Stimulated activated CD8-positive, alpha-beta memory T cell treated with anti-CD3 and anti-CD28 coated beads, Interleukin-12 subunit alpha, Interleukin-12 subunit beta, amount 100 ng/mL, for 1 hour (primary cell): Measurements from ENCODE around the gene DEK.
A peak's percentile ranks its signal among the peaks of the same experiment; 100 is the strongest.
"Not testable (repeated sequence)": the region's sequence is repeated elsewhere in the genome, so short reads cannot be mapped to it uniquely, and the experiment has no call there.

ENCODE experiments used
- DNase-seq: peaks from one replicate; pipeline ENCODE4 v3.0.0-alpha.2; 2020; ENCODE audit warnings: low read depth

The DEK gene, protein sequence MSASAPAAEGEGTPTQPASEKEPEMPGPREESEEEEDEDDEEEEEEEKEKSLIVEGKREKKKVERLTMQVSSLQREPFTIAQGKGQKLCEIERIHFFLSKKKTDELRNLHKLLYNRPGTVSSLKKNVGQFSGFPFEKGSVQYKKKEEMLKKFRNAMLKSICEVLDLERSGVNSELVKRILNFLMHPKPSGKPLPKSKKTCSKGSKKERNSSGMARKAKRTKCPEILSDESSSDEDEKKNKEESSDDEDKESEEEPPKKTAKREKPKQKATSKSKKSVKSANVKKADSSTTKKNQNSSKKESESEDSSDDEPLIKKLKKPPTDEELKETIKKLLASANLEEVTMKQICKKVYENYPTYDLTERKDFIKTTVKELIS

DNA sequence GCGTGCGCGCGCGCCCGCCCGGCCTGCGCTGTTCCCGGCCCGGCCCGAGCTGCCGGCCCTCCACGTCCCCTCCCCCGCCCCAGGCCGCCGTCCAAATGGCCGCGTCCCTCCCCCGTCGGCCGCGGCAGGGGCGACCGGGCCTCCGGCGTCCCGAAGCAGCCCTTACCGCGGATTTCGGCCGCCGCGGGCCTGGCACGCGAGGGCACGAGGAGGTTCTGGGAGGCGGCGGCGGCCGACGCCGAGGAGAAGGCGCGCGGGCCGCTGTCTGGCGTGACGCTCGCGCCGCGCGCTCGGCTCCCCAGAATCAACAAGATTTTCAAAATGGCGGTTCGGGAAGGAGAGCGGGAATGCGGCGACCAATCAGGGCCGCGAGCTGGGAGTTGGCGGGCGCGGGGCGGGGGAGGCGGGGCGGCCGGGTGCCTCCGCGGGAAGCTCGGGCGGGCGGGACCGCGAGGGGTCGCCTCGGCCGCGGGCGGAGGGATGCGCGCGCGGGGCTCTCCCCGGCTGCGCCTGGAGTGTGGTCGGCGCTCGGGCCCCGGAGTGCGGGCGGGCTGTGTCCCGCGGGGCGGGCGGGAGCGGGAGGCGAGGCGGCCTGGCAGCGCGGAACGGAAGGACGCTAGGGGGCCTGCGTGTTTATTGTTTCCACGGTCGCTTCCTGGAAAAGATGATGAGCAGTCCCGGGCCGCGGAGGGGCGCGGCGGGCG lies at the start of gene DEK:
DEK (minus strand) TSS at position 312 of the 704 bp plus-strand sequence. CDS start 543 bp downstream, outside the sequence.
- peak; percentile 80 for DNase-seq

DNA sequence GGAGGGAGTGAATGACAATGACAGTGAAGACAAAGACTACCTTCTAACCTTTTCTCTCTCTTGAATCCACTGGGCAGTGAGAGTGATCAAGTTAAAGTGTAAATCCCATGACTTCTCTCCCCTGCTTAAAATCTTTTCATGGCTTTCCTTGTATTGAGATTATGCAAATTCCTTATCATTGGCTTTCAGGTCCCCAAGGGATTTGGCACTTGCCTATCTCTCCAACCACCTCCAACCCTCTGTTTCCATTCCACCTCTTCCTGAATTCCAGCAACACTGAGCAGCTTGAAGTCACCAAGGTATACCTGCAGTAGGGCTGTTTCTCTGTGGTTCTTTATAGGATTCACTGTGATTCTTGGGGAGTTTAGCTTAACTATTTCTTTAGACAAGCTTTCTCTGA lies 48.0 kb upstream of the DEK start:
- DNase-seq, result no peak

DNA sequence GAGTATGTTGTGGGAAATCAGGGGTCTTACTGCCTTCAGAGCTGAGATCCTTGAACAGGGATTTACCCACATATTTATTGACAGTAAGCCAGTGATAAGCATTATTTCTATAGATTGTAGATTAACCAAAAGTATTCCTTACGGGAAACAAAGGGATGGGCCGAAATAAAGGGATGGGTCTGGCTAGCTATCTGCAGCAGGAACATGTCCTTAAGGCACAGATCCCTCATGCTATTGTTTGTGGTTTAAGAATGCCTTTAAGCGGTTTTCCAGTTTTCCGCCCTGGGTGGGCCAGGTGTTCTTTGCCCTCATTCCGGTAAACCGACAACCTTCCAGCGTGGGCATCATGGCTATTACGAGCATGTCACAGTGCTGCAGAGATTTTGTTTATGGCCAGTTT lies 45.7 kb upstream of the DEK start:
- not testable (repeated sequence) for DNase-seq

DNA sequence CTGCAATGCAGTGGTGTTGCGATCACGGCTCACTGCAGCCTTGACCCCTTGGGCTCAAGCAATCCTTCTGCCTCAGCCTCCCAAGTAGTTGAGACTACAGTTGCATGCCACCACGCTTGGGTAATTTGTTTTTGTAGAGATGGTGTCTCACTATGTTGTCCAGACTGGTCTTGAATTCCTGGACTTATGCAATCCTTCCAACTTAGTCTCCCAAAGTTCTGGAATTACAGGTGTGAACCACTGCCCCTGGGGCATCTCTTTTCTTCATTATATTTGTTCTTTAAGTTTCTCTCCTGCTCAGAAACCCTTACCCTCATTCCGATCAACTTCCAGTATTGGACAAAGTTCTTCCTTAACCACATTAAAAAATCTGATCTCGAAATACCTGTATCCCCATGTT lies 44.7 kb upstream of the DEK start:
- DNase-seq, result no peak

DNA sequence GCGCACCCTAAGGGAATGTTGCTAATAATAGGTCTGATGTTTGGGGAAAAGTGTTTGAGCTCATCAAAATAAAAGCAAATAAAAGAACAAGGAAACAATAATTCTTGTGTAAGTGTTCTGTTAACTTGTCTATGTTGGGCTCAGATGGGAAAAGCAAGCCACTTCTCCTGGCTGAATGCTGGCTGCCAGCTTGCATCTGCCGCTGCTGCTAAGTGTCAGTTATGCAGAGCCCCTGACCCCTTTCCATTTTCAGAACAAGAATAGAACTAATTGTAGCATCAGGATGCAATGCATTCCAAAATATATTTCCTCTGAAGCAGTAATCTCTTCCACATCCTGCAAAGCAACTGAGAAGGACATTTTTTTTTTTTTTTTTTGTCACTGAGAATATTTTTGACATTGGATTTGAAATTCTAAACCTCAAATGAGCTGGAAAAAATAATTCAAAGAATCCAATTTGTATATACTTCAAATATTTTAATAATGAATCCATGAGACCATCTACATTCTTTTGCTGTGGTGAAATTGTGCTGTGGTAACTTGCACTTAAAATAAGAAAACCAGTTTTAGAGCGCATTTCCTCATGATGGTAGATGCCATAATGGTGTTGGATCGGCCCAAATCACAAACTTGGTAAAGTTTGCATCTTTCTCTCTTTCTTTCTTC lies 43.9 kb upstream of the DEK start:
- no peak for DNase-seq

DNA sequence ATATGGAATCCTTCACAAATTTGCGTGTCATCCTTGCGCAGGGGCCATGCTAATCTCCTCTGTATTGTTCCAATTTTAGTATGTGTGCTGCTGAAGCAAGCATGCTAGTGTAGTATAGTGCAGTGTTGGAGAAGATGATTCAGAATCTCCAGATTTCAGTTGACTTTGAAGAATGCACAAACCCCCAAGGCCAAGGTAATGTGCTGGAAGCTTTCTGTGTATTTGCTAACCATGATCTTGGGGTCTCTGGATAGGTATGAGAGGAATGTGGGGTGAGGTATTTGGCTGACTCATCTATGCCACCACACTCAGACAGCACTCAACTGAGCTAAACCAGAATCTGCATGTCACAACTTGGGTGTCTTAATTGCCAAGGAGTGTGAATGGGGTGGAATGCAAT lies 42.6 kb upstream of the DEK start:
- no peak for DNase-seq

DNA sequence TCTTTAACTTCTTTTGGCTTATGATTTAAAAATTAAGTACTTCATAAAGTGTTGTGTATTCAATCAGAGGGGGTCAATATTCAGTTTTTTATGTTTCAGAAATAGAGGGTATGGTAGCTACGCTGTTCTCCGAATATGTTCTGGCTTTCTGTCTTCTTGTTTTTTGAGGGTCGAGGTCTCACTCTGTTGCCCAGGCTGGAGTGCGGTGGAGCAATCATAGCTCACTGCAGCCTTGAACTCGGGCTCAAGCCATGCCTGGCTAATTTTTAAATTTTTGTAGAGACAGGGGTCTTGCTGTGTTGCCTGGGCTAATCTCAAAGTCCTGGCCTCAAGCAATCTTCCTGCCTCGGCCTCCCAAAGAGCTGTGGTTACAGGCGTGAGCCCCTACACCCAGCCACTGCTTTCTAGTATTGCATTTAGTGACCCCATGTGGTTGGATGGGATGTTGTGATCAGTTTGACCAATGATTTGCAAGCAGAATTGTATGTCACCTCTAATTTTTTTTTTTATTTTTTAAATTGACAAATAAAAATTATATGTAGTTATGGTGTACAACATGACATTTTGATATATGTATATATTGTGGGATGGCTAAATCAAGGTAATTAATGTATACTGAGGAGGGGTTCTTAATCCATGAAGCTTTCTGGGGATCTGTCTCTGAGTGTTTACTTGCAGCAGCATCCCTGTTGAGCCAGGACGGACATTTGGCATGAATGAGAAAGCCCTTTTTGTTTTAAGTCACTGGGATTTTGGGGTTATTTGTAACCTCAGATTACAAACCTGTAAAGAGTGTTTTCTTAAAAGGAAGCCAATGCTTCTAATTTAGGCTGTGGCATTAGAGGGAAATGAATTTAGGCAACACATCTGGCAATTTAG lies 38.5 kb upstream of the DEK start:
- no peak for DNase-seq

DNA sequence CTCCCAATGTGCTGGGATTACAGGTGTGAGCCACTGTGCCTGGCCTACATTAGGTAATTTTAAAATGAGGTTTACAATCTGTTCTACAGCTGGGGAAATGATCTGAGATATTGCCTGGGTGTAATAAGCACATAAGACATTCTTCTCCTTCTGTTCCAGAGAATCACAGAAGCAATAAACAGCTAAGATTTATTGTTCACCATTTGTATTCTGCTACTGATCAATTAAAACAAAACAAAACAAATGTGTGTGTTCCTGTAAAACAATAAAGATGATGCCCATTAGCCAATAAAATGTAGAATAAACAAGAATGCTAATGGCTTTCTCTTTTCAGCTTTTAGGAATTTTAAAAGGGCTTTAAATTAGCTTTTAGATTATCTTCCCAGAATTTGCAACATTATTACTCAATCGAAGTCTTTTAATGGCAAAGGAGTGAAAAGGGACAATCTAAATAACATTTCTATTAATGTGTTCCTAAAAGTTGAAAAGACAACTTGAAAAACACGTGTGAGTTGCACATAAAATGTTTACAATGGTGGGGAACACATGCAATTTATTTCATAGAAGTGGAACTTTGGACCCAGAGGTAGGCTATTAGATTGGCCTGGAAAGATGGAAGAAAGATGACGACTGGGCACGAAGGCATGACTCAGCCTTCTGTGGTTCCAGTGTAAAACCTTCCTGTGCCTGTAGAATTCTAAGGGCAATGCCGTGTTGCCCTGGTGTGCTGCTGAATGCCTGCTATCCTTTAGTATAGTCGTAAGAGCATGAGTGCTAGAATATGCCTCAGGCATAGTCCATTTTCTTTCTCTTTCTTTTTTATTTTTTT lies 29.0 kb upstream of the DEK start:
- DNase-seq, result no peak

DNA sequence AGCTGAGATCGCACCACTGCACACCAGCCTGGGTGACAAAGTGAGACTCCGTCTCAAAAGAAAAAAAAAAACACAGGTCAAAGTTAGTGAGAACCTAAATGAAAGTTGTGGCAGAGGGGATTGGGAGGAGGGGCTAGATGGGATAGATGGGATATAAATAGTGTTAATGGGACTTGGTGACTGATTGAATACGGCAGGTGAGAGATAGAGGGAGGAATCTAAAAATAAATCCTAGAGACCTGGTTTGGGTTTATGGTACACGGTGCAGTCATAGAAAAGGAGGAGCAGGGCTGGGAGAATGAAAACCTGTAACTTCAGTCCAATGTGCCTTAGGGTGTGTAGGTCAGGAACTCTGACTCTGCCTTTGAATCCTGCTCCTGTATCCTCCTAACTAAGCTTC lies 25.0 kb upstream of the DEK start:
- DNase-seq, result no peak

DNA sequence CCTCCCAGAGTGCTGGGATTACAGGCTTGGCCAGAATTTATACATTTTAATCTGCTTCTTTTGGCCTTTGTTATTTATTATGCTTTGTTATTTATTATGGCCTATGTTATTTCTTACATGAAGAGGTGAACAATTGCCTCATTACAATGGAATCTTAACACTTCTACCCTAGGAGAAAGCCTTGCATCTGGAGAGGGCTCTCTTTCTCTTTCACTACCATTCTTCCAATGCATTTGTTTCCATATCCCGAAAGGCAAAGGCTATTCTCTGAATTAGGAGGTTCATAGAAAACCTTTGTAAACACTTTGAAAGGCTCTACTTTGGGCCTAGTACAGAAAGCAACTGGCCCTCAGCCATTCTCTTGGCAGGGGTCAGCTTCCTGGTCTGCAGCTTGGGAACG lies 19.9 kb upstream of the DEK start:
- no peak for DNase-seq

DNA sequence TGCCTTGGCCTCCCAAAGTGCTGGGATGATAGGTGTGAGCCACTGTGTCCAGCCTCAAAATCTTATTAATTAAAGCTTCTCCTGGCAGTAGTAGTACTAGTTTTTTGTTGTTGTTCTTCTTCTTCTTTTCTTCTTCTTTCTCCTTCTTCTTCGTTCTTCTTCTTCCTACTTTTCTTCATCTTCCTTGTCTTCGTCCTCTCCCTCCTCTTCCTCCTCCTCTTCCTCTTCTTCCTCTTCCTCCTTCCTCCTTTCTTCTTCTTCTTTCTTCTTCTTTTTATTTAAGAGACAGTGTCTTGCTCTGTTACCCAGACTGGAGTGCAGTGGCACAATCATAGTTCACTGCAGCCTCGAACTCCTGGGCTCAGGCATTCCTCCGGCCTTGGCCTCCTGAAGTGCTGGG lies 17.2 kb upstream of the DEK start:
- no peak for DNase-seq

DNA sequence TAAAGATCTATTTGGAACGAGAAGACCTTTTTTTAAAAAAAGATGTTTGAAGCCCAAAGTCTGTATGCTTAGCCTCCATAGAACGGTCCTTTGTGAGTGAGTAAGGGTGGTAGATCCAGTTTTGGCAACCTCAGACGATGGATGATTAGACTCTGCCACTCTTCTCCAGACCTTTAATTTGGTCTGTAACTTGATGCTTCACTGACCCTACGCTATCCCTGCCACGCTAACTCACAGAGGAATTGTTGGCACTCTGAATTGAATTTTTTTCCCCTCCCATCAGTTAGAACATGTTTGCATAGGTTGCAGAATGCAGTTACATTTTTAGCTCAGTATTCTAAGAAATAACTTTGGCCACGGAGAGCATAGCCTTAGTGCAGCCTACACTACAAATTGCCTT lies 15.8 kb upstream of the DEK start:
- DNase-seq, result no peak

DNA sequence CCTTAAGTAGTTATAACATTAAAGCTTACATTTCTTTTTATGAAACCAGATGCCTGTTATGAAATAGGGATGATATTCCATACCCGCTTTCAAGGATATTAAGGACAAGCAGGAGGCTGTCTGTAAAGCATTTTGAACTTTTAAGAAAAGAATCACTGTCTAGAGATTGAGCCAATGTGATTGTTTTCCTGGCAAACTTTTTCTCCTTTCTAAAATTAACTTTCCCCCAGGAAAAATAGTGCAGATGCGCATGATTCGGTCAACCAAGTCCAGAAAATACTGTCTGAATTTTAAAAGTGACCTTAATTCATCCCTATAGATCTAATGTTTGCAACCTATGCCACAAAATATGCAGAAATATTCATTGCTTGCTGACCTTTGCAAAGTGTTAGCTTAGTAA lies 15.1 kb upstream of the DEK start:
- no peak for DNase-seq

DNA sequence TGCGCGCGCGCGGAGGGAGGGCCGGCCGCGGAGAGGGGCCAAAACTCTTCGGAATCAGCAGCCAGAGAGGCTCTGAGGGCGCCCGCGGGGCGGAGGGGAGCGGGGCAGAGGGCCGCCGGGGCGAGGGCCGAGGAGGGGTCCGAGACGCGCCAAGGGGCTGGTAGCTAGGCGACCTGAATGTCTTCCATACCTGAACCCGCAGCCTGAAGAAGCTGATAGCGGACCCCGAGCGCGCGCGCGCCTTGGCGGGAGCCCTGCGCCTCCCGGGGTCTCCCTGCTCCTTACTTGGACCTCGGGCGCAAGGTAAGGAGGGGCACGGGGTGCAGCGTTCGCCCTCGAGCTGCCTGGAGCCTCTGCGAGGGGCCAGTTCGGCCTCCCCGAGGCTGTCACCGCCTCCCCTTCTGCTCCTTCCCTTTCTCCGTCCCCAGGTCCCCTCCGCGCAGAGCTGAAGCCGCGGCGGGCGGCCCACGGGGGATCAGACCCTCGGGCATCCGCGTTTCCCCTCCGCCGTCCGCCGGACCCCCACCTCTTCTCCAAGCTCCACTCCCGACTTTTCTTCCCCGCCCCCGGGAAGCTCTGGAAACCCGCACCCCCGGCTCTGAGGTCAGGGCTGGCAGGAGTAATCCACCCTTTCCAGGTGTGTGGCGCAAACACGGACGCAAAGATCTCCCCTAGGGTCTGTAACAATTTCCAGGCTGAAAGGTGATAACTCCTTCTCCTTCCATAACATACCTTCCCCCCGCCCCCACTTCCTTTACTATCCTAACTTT lies 13.1 kb upstream of the DEK start:
- DNase-seq, result no peak

DNA sequence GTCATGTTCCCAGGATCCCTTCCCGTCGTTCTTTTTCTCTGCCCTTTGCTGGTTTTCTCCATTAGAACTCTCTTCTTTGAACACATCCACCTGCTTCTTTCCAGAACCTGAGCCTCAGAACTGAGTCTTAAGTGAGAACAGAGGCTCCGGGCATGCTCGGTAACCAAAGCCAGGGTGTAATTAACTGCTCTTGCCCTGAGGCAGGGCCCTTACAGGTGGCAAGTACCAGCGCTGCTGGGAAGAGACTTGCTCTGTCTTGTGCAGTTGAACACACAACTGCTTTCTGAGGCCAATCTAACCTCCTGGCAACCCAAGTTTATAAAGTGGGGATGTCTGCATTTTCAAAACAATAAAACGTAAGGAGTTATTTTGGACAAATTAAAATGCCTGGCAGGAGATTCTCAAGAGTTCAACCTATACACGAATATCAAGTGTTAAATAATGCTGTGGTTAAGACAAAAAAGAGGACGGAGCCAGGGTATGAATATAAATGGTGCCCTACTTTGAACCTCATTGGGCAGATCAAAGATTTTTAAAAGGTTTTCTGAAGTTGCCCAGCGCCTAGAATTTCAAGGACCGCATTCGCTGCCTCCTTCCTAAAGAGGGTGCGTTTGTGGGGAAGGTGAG lies 12.4 kb upstream of the DEK start:
- no peak for DNase-seq

DNA sequence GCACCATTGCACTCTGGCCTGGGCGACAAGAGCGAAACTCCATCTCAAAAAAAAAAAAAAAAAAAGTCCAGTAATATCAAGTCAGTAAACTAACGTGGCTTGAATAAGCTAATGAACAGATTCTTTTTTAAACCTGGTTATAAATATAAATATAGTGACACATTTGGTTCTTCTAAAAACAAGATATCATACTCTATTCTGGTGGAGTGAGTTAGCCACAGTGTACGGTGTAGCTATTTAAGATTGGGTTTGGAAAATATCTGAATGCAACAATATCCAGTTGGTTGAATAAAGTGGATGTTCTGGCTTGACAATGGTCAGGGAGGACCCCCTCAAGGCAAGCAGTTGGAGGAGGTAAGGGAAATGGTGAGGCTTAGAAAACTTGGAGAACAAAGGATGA lies 5.9 kb upstream of the DEK start:
- DNase-seq, result no peak

DNA sequence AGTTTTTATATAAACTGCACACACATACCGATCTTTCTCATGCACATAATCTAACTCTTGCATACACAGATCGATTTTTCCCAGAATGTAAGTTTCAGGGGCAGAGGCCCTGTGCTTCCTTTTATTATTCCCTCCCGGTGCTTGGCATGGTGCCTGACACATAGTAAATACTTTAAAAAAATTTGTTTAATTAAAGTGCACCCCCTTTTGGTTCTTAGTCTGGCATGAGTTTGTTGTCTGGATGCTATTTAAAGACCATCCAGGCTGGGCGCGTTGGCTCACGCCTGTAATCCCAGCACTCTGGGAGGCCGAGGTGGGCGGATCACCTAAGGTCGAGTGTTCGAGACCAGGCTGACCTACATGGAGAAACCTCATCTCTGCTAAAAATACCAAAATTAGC lies 5.4 kb upstream of the DEK start:
- DNase-seq, result no peak

DNA sequence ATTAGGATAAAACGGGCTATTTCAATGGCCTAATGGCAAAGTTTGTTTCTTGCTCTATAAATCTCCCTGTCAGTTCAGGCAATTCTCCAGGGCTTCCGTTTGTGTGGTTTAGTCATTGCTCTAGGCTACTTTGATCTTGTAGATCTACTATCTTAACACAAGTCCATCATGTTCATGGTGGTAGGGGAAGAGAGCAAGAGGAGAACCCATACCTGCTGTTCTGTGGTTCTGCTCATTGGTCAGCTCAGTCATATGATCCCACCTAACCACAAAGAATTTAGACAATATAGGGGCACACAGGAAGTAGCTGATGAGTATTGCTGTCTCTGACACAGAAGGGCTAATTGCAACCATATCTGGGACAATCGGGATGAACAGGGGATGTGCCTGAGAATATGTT lies 4.9 kb upstream of the DEK start:
- no peak for DNase-seq

DNA sequence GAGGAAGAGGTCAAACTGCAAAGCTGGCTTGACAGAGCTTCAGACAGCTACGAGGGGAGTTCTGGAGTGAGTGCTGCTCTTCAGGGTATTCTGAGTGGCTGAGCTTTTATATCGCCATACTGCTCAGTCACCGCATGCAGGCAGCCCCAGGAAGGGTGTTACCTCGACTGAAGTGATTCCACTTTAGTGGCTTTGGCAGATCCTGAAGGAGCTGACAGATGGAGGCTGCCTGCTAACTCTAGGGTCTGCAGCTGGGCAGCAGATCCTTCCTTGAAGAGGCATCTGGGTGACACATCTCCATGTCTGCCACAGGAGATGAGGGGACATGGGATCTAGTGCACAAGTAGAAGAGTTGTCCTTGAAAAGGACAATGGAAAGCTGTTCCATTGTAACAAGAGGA lies 3.7 kb upstream of the DEK start:
- no peak for DNase-seq

DNA sequence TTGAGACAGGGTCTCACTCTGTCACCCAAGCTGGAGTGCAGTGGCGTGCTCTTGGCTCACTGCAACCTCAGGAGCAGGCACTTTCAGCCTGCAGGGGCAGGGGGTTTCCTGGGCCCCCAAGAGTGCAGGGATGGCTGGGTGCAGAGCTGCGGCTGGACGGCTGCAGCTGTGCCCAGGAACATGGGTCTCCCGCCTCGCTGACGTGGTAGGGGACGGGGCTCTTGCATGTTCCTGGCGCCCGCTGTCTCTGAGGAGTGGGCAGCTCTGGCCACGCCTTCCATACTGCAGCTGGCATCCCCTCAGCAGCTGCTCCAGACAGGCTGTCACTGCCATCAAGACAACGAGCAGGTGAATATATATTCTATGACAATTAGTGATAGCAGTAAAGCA lies 2.2 kb upstream of the DEK start:
- DNase-seq, result no peak
